ENCODE results near the gene TRAPPC11. TPM values are rescaled to one million over a fixed set of nuclear protein-coding genes. Genes with fewer than 3 reads are reported as not detected.

Gene TRAPPC11
- total RNA-seq, 1 donor from 2014 or later: 56.2 TPM

GRCh38 chr4:183702492-183702891, 43.4 kb downstream of the TRAPPC11 start:
- Mint-ChIP-seq H3K4me1 (ENCODE audit: low read depth, unreplicated experiment) (peaks cover 2% of the 10 kb centered on the region), H3K36me3 (ENCODE audit: unreplicated experiment) (peaks cover 14% of the 10 kb centered on the region), H3K9me3 (ENCODE audit: unreplicated experiment) (no peaks in the 10 kb centered on the region), H3K27me3 (ENCODE audit: unreplicated experiment) (no peaks in the 10 kb centered on the region), H3K27ac (ENCODE audit: unreplicated experiment) (no peak overlapping the region), H3K4me3 (ENCODE audit: unreplicated experiment) (no peak overlapping the region)
- TF ChIP-seq CTCF (IDR thresholded peaks at IDR 0.05; ENCODE audit: partially characterized antibody, unreplicated experiment): no peak
- DNase-seq: no peak

- no peak for TF ChIP-seq CTCF (IDR thresholded peaks at IDR 0.05; ENCODE audit: partially characterized antibody, unreplicated experiment)
- Mint-ChIP-seq H3K27ac (ENCODE audit: unreplicated experiment) (peak overlapping the region; percentile 94), H3K27me3 (ENCODE audit: unreplicated experiment) (peaks cover 3% of the 10 kb centered on the region), H3K4me1 (ENCODE audit: low read depth, unreplicated experiment) (peaks cover 28% of the 10 kb centered on the region), H3K9me3 (ENCODE audit: unreplicated experiment) (peaks cover 3% of the 10 kb centered on the region), H3K4me3 (ENCODE audit: unreplicated experiment) (peak overlapping the region; percentile 40), H3K36me3 (ENCODE audit: unreplicated experiment) (no peaks in the 10 kb centered on the region)
- DNase-seq: peak; percentile 46
Measured at GRCh38 chr4:183714626-183715025, 55.5 kb downstream of the TRAPPC11 start.

GRCh38 chr4:183716302-183716701, 57.2 kb downstream of the TRAPPC11 start:
- no peak for TF ChIP-seq CTCF (IDR thresholded peaks at IDR 0.05; ENCODE audit: partially characterized antibody, unreplicated experiment)
- DNase-seq: no peak
- H3K4me1 Mint-ChIP-seq (ENCODE audit: low read depth, unreplicated experiment): peaks cover 29% of the 10 kb centered on the region
- H3K27me3 Mint-ChIP-seq (ENCODE audit: unreplicated experiment): peaks cover 3% of the 10 kb centered on the region
- no peak overlapping the region for H3K27ac Mint-ChIP-seq (ENCODE audit: unreplicated experiment)
- no peak overlapping the region for H3K4me3 Mint-ChIP-seq (ENCODE audit: unreplicated experiment)
- H3K36me3 Mint-ChIP-seq (ENCODE audit: unreplicated experiment): no peaks in the 10 kb centered on the region
- H3K9me3 Mint-ChIP-seq (ENCODE audit: unreplicated experiment): peaks cover 4% of the 10 kb centered on the region

- Mint-ChIP-seq H3K9me3 (ENCODE audit: unreplicated experiment) (peaks cover 13% of the 10 kb centered on the region), H3K27ac (ENCODE audit: unreplicated experiment) (no peak overlapping the region), H3K36me3 (ENCODE audit: unreplicated experiment) (no peaks in the 10 kb centered on the region), H3K4me1 (ENCODE audit: low read depth, unreplicated experiment) (peaks cover 28% of the 10 kb centered on the region), H3K27me3 (ENCODE audit: unreplicated experiment) (peaks cover 10% of the 10 kb centered on the region), H3K4me3 (ENCODE audit: unreplicated experiment) (no peak overlapping the region)
- DNase-seq: no peak
- no peak for TF ChIP-seq CTCF (IDR thresholded peaks at IDR 0.05; ENCODE audit: partially characterized antibody, unreplicated experiment)
Measured at GRCh38 chr4:183718876-183719275, 59.8 kb downstream of the TRAPPC11 start.

GRCh38 chr4:183721207-183722081, 62.4 kb downstream of the TRAPPC11 start:
- no peaks in the 10 kb centered on the region for H3K36me3 Mint-ChIP-seq (ENCODE audit: unreplicated experiment)
- H3K9me3 Mint-ChIP-seq (ENCODE audit: unreplicated experiment): peaks cover 17% of the 10 kb centered on the region
- H3K27ac Mint-ChIP-seq (ENCODE audit: unreplicated experiment): peak overlapping the region; percentile 69
- TF ChIP-seq CTCF (IDR thresholded peaks at IDR 0.05; ENCODE audit: partially characterized antibody, unreplicated experiment): no peak
- peak overlapping the region; percentile 68 for H3K4me3 Mint-ChIP-seq (ENCODE audit: unreplicated experiment)
- DNase-seq: peak; percentile 45
- peaks cover 8% of the 10 kb centered on the region for H3K4me1 Mint-ChIP-seq (ENCODE audit: low read depth, unreplicated experiment)
- peaks cover 8% of the 10 kb centered on the region for H3K27me3 Mint-ChIP-seq (ENCODE audit: unreplicated experiment)

Measured in glutamatergic neuron (in vitro differentiated cells).